Neural progenitor cell (in vitro differentiated cells): Measurements from ENCODE around the gene MEGF6.

Experiments
- EZH2 ChIP-seq: fragments of 200-600 bp; sonication (generic); IDR thresholded peaks from 2 replicates; pipeline ENCODE4 v1.6.1; 2017; ENCODE audit warnings: antibody characterized with exemption, mild to moderate bottlenecking, moderate library complexity
- EZH2phosphoT487 ChIP-seq: fragments of 200-600 bp; sonication (generic); IDR thresholded peaks from 2 replicates; pipeline ENCODE4 v1.6.1; 2017; ENCODE audit warnings: antibody characterized with exemption
- TF ChIP-seq, protein P1 (sequence below): fragments of 200-600 bp; sonication (generic); IDR thresholded peaks from 2 replicates; pipeline ENCODE4 v1.5.1; 2017; ENCODE audit warnings: antibody characterized with exemption, mild to moderate bottlenecking

- TF ChIP-seq, protein P1, sequence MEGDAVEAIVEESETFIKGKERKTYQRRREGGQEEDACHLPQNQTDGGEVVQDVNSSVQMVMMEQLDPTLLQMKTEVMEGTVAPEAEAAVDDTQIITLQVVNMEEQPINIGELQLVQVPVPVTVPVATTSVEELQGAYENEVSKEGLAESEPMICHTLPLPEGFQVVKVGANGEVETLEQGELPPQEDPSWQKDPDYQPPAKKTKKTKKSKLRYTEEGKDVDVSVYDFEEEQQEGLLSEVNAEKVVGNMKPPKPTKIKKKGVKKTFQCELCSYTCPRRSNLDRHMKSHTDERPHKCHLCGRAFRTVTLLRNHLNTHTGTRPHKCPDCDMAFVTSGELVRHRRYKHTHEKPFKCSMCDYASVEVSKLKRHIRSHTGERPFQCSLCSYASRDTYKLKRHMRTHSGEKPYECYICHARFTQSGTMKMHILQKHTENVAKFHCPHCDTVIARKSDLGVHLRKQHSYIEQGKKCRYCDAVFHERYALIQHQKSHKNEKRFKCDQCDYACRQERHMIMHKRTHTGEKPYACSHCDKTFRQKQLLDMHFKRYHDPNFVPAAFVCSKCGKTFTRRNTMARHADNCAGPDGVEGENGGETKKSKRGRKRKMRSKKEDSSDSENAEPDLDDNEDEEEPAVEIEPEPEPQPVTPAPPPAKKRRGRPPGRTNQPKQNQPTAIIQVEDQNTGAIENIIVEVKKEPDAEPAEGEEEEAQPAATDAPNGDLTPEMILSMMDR, result no peak
- no peak for TF ChIP-seq EZH2phosphoT487
- no peak for TF ChIP-seq EZH2
These were observed 5.6 kb upstream of the MEGF6 start for GRCh38 chr1:3616861-3617260.
